ENCODE measurements around the gene PDSS1.

GRCh38 chr10:26699631-26700030 is 2.1 kb downstream of the PDSS1 start:
- no peak for TF ChIP-seq ATF7-NPFF (CRISPR knock-in tag; IDR thresholded peaks at IDR 0.05; ENCODE audit: low read depth)
- no peak for TF ChIP-seq STAT5B (CRISPR knock-in tag; IDR thresholded peaks at IDR 0.05)
- TF ChIP-seq SETDB1 (CRISPR knock-in tag; IDR thresholded peaks at IDR 0.05; ENCODE audit: borderline replicate concordance) = no peak
- TF ChIP-seq EZH2 (conservative IDR thresholded peaks at IDR 0.05; ENCODE audit: low read depth, low read length) = no peak
- TF ChIP-seq SMARCC2 (IDR thresholded peaks at IDR 0.05) = no peak
- no peak for TF ChIP-seq TMF1 (CRISPR knock-in tag; IDR thresholded peaks at IDR 0.05; ENCODE audit: low read depth)
- TF ChIP-seq SIX4 (CRISPR knock-in tag; IDR thresholded peaks at IDR 0.05) = no peak

Data from HepG2 (cell line).